WTC11 (cell line): Measurements from ENCODE around the gene HSD17B12. TPM values are rescaled to one million over a fixed set of nuclear protein-coding genes. Genes with fewer than 3 reads are reported as not detected.
A peak's percentile ranks its signal among the peaks of the same experiment; 100 is the strongest.

ENCODE experiments used
- ATAC-seq: fragments of 200-7000 bp; cut with Tn5 transposase; 2 replicates; pipeline ENCODE4 v1.10.0; 2021; ENCODE audit warnings: mild to moderate bottlenecking, moderate library complexity
- CTCF ChIA-PET: fragments of 300-600 bp; sonication (Branson Sonifier 250); formaldehyde crosslinking; loops from one replicate; lab custom pipeline; 2021; ENCODE audit warnings: antibody characterized with exemption; lab: Charles Lee
- POLR2A ChIA-PET: fragments of 350-600 bp; sonication (Branson Sonifier 250); formaldehyde crosslinking; loops from one replicate; lab custom pipeline; 2021; ENCODE audit warnings: antibody characterized with exemption; lab: Charles Lee
- DNase-seq: peaks from one replicate; pipeline ENCODE4 v3.0.0; 2021; ENCODE audit warnings: low spot score
- H3K27ac Mint-ChIP-seq: 2 replicates; pipeline ENCODE4 v1.8.0; 2021; ENCODE audit warnings: mixed read lengths
- H3K27me3 Mint-ChIP-seq: 2 replicates; pipeline ENCODE4 v1.8.0; 2021; ENCODE audit warnings: low read depth, mild to moderate bottlenecking, moderate library complexity, mixed read lengths
- H3K36me3 Mint-ChIP-seq: 2 replicates; pipeline ENCODE4 v1.8.0; 2021; ENCODE audit warnings: mixed read lengths
- H3K4me1 Mint-ChIP-seq: 2 replicates; pipeline ENCODE4 v1.8.0; 2022; ENCODE audit warnings: mixed read lengths
- H3K4me3 Mint-ChIP-seq: 2 replicates; pipeline ENCODE4 v1.8.0; 2021; ENCODE audit warnings: mild to moderate bottlenecking, moderate library complexity, mixed read lengths
- H3K9me3 Mint-ChIP-seq: 2 replicates; pipeline ENCODE4 v1.8.0; 2021; ENCODE audit warnings: mixed read lengths
- CBFB ChIP-seq: sonication (generic); formaldehyde crosslinking; IDR thresholded peaks from 2 replicates; pipeline ENCODE4 v1.8.1; 2022; ENCODE audit warnings: mild to moderate bottlenecking, low read depth, missing genetic modification reagents
- CREM ChIP-seq: sonication (generic); formaldehyde crosslinking; IDR thresholded peaks from 2 replicates; pipeline ENCODE4 v1.8.1; 2022; ENCODE audit warnings: mild to moderate bottlenecking, missing genetic modification reagents, moderate library complexity
- CTCF ChIP-seq: fragments of 200-600 bp; IDR thresholded peaks from 2 replicates; pipeline ENCODE4 v1.8.0; 2022; ENCODE audit warnings: antibody characterized with exemption
- ETV6 ChIP-seq: sonication (generic); formaldehyde crosslinking; IDR thresholded peaks from 2 replicates; pipeline ENCODE4 v1.8.1; 2022; ENCODE audit warnings: mild to moderate bottlenecking, missing genetic modification reagents
- GABPB1 ChIP-seq: sonication (generic); formaldehyde crosslinking; IDR thresholded peaks from 2 replicates; pipeline ENCODE4 v1.8.1; 2023; ENCODE audit warnings: mild to moderate bottlenecking, missing genetic modification reagents
- HMGXB4 ChIP-seq: sonication (generic); formaldehyde crosslinking; IDR thresholded peaks from 2 replicates; pipeline ENCODE4 v1.8.1; 2023; ENCODE audit warnings: mild to moderate bottlenecking, moderate library complexity, missing genetic modification reagents
- JUN ChIP-seq: sonication (generic); formaldehyde crosslinking; IDR thresholded peaks from 2 replicates; pipeline ENCODE4 v1.8.0; 2023; ENCODE audit warnings: mild to moderate bottlenecking, missing genetic modification reagents
- KAT7 ChIP-seq: sonication (generic); formaldehyde crosslinking; IDR thresholded peaks from 2 replicates; pipeline ENCODE4 v1.8.1; 2023; ENCODE audit warnings: missing genetic modification reagents, mild to moderate bottlenecking, borderline replicate concordance
- MYBL2 ChIP-seq: sonication (generic); formaldehyde crosslinking; IDR thresholded peaks from 2 replicates; pipeline ENCODE4 v1.8.1; 2023; ENCODE audit warnings: mild to moderate bottlenecking, moderate library complexity, missing genetic modification reagents
- NFE2L1 ChIP-seq: sonication (generic); formaldehyde crosslinking; IDR thresholded peaks from 2 replicates; pipeline ENCODE4 v1.8.1; 2023; ENCODE audit warnings: missing genetic modification reagents
- NR1H2 ChIP-seq: sonication (generic); formaldehyde crosslinking; IDR thresholded peaks from 2 replicates; pipeline ENCODE4 v1.9.0; 2021; ENCODE audit warnings: mild to moderate bottlenecking, moderate library complexity, missing genetic modification reagents
- NR2C2 ChIP-seq: sonication (generic); formaldehyde crosslinking; IDR thresholded peaks from 2 replicates; pipeline ENCODE4 v1.8.0; 2022; ENCODE audit warnings: mild to moderate bottlenecking, missing genetic modification reagents
- RORB ChIP-seq: fragments of 250-450 bp; sonication (Bioruptor Pico); IDR thresholded peaks from 2 replicates; pipeline ENCODE4 v1.9.0; 2021; ENCODE audit warnings: mild to moderate bottlenecking
- TP53 ChIP-seq: sonication (generic); formaldehyde crosslinking; IDR thresholded peaks from 2 replicates; pipeline ENCODE4 v1.8.1; 2023; ENCODE audit warnings: mild to moderate bottlenecking, missing genetic modification reagents
- ZNF138 ChIP-seq: sonication (generic); formaldehyde crosslinking; conservative IDR thresholded peaks from 2 replicates; pipeline ENCODE4 v1.8.1; 2022; ENCODE audit warnings: mild to moderate bottlenecking, moderate library complexity, missing genetic modification reagents
- ZNF317 ChIP-seq: sonication (generic); formaldehyde crosslinking; IDR thresholded peaks from 2 replicates; pipeline ENCODE4 v1.8.1; 2023; ENCODE audit warnings: low read depth, mild to moderate bottlenecking, moderate library complexity, missing genetic modification reagents, borderline replicate concordance
- ZNF416 ChIP-seq: fragments of 250-450 bp; sonication (Bioruptor Pico); IDR thresholded peaks from 2 replicates; pipeline ENCODE4 v1.9.0; 2021; ENCODE audit warnings: mild to moderate bottlenecking, inconsistent platforms
- total RNA-seq: library from RNA; stranded (reverse); gene quantifications from 3 replicates; pipeline ENCODE4 v1.2.3, GENCODE V29; 2021
- TF ChIP-seq, protein P1 (sequence below): fragments of 250-450 bp; sonication (Bioruptor Pico); IDR thresholded peaks from 2 replicates; pipeline ENCODE4 v2.1.2; 2022; ENCODE audit warnings: mild to moderate bottlenecking, moderate library complexity
- TF ChIP-seq, protein P2 (sequence below): sonication (generic); formaldehyde crosslinking; IDR thresholded peaks from 2 replicates; pipeline ENCODE4 v1.8.1; 2023; ENCODE audit warnings: mild to moderate bottlenecking, missing genetic modification reagents
- TF ChIP-seq, protein P3 (sequence below): sonication (generic); formaldehyde crosslinking; IDR thresholded peaks from 2 replicates; pipeline ENCODE4 v1.8.1; 2022; ENCODE audit warnings: low read depth, mild to moderate bottlenecking, moderate library complexity, missing genetic modification reagents, borderline replicate concordance
- TF ChIP-seq, protein P4 (sequence below): fragments of 250-450 bp; sonication (Bioruptor Pico); IDR thresholded peaks from 2 replicates; pipeline ENCODE4 v1.8.0; 2021; ENCODE audit warnings: mild to moderate bottlenecking
- TF ChIP-seq, protein P5 (sequence below): sonication (generic); formaldehyde crosslinking; IDR thresholded peaks from 2 replicates; pipeline ENCODE4 v1.8.0; 2022; ENCODE audit warnings: mild to moderate bottlenecking, missing genetic modification reagents

HSD17B12 gene
- total RNA-seq, 1 experiment from 2014 or later = 149 TPM

GRCh38 chr11:43706631-43707030 lies 26.1 kb downstream of the HSD17B12 start:
- no peak for ATAC-seq
- DNase-seq = no peak
- TF ChIP-seq GABPB1 (no peak), KAT7 (CRISPR knock-in tag) (no peak), ETV6 (CRISPR knock-in tag) (no peak), CREM (CRISPR knock-in tag) (no peak)
- TF ChIP-seq, protein P1, sequence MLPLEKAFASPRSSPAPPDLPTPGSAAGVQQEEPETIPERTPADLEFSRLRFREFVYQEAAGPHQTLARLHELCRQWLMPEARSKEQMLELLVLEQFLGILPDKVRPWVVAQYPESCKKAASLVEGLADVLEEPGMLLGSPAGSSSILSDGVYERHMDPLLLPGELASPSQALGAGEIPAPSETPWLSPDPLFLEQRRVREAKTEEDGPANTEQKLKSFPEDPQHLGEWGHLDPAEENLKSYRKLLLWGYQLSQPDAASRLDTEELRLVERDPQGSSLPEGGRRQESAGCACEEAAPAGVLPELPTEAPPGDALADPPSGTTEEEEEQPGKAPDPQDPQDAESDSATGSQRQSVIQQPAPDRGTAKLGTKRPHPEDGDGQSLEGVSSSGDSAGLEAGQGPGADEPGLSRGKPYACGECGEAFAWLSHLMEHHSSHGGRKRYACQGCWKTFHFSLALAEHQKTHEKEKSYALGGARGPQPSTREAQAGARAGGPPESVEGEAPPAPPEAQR (CRISPR knock-in tag) = no peak
- TF ChIP-seq, protein P2, sequence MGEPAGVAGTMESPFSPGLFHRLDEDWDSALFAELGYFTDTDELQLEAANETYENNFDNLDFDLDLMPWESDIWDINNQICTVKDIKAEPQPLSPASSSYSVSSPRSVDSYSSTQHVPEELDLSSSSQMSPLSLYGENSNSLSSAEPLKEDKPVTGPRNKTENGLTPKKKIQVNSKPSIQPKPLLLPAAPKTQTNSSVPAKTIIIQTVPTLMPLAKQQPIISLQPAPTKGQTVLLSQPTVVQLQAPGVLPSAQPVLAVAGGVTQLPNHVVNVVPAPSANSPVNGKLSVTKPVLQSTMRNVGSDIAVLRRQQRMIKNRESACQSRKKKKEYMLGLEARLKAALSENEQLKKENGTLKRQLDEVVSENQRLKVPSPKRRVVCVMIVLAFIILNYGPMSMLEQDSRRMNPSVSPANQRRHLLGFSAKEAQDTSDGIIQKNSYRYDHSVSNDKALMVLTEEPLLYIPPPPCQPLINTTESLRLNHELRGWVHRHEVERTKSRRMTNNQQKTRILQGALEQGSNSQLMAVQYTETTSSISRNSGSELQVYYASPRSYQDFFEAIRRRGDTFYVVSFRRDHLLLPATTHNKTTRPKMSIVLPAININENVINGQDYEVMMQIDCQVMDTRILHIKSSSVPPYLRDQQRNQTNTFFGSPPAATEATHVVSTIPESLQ (CRISPR knock-in tag) = no peak
- TF ChIP-seq, protein P3, sequence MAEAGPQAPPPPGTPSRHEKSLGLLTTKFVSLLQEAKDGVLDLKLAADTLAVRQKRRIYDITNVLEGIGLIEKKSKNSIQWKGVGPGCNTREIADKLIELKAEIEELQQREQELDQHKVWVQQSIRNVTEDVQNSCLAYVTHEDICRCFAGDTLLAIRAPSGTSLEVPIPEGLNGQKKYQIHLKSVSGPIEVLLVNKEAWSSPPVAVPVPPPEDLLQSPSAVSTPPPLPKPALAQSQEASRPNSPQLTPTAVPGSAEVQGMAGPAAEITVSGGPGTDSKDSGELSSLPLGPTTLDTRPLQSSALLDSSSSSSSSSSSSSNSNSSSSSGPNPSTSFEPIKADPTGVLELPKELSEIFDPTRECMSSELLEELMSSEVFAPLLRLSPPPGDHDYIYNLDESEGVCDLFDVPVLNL (CRISPR knock-in tag) = no peak
- Mint-ChIP-seq H3K4me3 (no peak overlapping the region), H3K4me1 (0 out of 2 replicates have a peak, but pooled peaks cover 10% of the 10 kb centered on the region), H3K27me3 (no peaks in the 10 kb centered on the region), H3K36me3 (peaks cover 12% of the 10 kb centered on the region), H3K27ac (no peak overlapping the region), H3K9me3 (peaks cover 14% of the 10 kb centered on the region)
- ChIA-PET POLR2A (no interaction called here), CTCF (no interaction called here)

GRCh38 chr11:43708776-43709175 lies 28.2 kb downstream of the HSD17B12 start:
- Mint-ChIP-seq H3K9me3 (peaks cover 6% of the 10 kb centered on the region), H3K4me3 (no peak overlapping the region), H3K36me3 (peaks cover 6% of the 10 kb centered on the region), H3K27me3 (no peaks in the 10 kb centered on the region), H3K27ac (no peak overlapping the region), H3K4me1 (0 out of 2 replicates have a peak, but pooled peaks cover 10% of the 10 kb centered on the region)
- no peak for DNase-seq
- POLR2A ChIA-PET = no interaction called here
- CTCF ChIA-PET = interaction anchor here (0.6 to 1.8 kb wide), 5 partner anchors 122 to 204 kb away, joined by 3 to 33 read pairs (median 7); no protein-coding TSS in a partner anchor
- TF ChIP-seq MYBL2 (CRISPR knock-in tag) = no peak
- TF ChIP-seq ZNF138 (CRISPR knock-in tag) = no peak
- no peak for TF ChIP-seq CBFB (CRISPR knock-in tag)
- TF ChIP-seq NR1H2 = no peak
- TF ChIP-seq, protein P4, sequence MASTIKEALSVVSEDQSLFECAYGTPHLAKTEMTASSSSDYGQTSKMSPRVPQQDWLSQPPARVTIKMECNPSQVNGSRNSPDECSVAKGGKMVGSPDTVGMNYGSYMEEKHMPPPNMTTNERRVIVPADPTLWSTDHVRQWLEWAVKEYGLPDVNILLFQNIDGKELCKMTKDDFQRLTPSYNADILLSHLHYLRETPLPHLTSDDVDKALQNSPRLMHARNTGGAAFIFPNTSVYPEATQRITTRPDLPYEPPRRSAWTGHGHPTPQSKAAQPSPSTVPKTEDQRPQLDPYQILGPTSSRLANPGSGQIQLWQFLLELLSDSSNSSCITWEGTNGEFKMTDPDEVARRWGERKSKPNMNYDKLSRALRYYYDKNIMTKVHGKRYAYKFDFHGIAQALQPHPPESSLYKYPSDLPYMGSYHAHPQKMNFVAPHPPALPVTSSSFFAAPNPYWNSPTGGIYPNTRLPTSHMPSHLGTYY = no peak
- no peak for TF ChIP-seq HMGXB4 (CRISPR knock-in tag)
- no peak for TF ChIP-seq ZNF416 (CRISPR knock-in tag)
- TF ChIP-seq NR2C2 (CRISPR knock-in tag) = no peak
- TF ChIP-seq, all 79 proteins: peak for 0
- ATAC-seq = 0 out of 2 replicates have a peak, but pooled peaks have one; percentile 30

DNA sequence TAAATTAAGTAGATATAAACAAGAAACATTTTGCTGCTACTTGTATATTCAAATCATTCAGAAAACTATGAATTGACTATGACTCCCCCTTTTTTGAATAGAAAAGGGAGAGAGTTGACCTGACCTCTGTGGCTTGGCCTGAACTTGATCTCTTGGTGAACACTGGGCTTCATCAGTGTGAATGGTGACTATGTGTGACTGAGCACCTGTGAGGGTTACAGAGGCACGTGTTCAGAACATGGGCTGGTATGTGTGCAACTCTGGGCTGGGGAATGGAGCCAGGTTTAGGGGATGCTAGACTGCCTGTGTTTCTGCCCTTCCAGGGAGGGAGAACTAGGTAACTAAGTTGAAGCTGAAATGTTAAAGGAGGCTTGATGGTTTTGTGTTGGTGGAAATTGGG lies 29.2 kb downstream of the HSD17B12 start:
- peaks cover 6% of the 10 kb centered on the region for H3K9me3 Mint-ChIP-seq
- CTCF ChIA-PET = no interaction called here
- ATAC-seq (no peak), DNase-seq (no peak)
- H3K4me3 Mint-ChIP-seq = no peak overlapping the region
- H3K27me3 Mint-ChIP-seq = no peaks in the 10 kb centered on the region
- H3K36me3 Mint-ChIP-seq = peaks cover 6% of the 10 kb centered on the region
- H3K27ac Mint-ChIP-seq = peak overlapping the region; percentile 10; the same call in 1 of the 2 replicates
- 0 out of 2 replicates have a peak, but pooled peaks cover 7% of the 10 kb centered on the region for H3K4me1 Mint-ChIP-seq
- POLR2A ChIA-PET = no interaction called here
- no peak for TF ChIP-seq JUN (CRISPR knock-in tag)
- no peak for TF ChIP-seq RORB (CRISPR knock-in tag)
- TF ChIP-seq, protein P5, sequence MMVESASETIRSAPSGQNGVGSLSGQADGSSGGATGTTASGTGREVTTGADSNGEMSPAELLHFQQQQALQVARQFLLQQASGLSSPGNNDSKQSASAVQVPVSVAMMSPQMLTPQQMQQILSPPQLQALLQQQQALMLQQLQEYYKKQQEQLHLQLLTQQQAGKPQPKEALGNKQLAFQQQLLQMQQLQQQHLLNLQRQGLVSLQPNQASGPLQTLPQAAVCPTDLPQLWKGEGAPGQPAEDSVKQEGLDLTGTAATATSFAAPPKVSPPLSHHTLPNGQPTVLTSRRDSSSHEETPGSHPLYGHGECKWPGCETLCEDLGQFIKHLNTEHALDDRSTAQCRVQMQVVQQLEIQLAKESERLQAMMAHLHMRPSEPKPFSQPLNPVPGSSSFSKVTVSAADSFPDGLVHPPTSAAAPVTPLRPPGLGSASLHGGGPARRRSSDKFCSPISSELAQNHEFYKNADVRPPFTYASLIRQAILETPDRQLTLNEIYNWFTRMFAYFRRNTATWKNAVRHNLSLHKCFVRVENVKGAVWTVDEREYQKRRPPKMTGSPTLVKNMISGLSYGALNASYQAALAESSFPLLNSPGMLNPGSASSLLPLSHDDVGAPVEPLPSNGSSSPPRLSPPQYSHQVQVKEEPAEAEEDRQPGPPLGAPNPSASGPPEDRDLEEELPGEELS = no peak
- TF ChIP-seq CTCF = no peak
- no peak for TF ChIP-seq NFE2L1 (CRISPR knock-in tag)
- TF ChIP-seq TP53 = no peak
- TF ChIP-seq ZNF317 = no peak
